H1 (cell line): ENCODE measurements around the gene DAPK1. TPM values are rescaled to one million over a fixed set of nuclear protein-coding genes. Genes with fewer than 3 reads are reported as not detected.

Experiments
- CTCF ChIA-PET: fragments of 300-600 bp; sonication (Branson Sonifier 250); formaldehyde crosslinking; loops from one replicate; lab custom pipeline; 2021; ENCODE audit not compliant: partially characterized antibody; lab: Charles Lee
- POLR2A ChIA-PET: fragments of 300-600 bp; sonication (Branson Sonifier 250); formaldehyde crosslinking; loops from one replicate; lab custom pipeline; 2021; ENCODE audit warnings: inconsistent platforms; ENCODE audit not compliant: partially characterized antibody; lab: Charles Lee
- DNase-seq, 2 experiments: peaks; one replicate each; pipeline versions ENCODE4 v3.0.0 to v3.0.0-alpha.2; 2010 to 2022; ENCODE audit warnings: low spot score in 2 of 2, low read depth in 1 of 2, mixed read lengths in 1 of 2
- FAIRE-seq: peaks from 2 replicates; lab custom pipeline; 2011; peaks lifted over from hg19 to GRCh38; lab: Jason Lieb, UNC
- H2AFZ ChIP-seq: 2 replicates; pipeline ENCODE4 v1.8.1; 2012; ENCODE audit warnings: low read length, inconsistent platforms
- H2AK5ac ChIP-seq: 2 replicates; pipeline ENCODE4 v1.6.1; 2013; ENCODE audit warnings: low read depth, low read length
- H2BK120ac ChIP-seq: replicated peaks from 2 replicates; pipeline ENCODE3; 2013; ENCODE audit warnings: low read depth, low read length, inconsistent platforms
- H2BK12ac ChIP-seq: 2 replicates; pipeline ENCODE4 v1.6.1; 2013; ENCODE audit warnings: low read depth, low read length
- H2BK15ac ChIP-seq: 2 replicates; pipeline ENCODE4 v1.6.1; 2013; ENCODE audit warnings: low read length
- H2BK20ac ChIP-seq: 2 replicates; pipeline ENCODE4 v1.6.1; 2013; ENCODE audit warnings: low read length
- H2BK5ac ChIP-seq: 2 replicates; pipeline ENCODE4 v1.6.1; 2013; ENCODE audit warnings: low read depth, low read length
- H3K14ac ChIP-seq: 2 replicates; pipeline ENCODE4 v1.6.1; 2013; ENCODE audit warnings: inconsistent platforms; ENCODE audit not compliant: insufficient read length
- H3K18ac ChIP-seq: 2 replicates; pipeline ENCODE4 v1.6.1; 2013; ENCODE audit warnings: low read length; ENCODE audit errors: extremely low read depth
- H3K23ac ChIP-seq: 2 replicates; pipeline ENCODE4 v1.6.1; 2013; ENCODE audit warnings: inconsistent platforms; ENCODE audit not compliant: insufficient read length
- H3K23me2 ChIP-seq: 2 replicates; pipeline ENCODE4 v1.6.1; 2013; ENCODE audit warnings: low read depth, low read length
- H3K27ac ChIP-seq: 2 replicates; pipeline ENCODE4 v1.6.1; 2011; ENCODE audit warnings: low read depth, low read length, inconsistent platforms
- H3K27me3 ChIP-seq, 4 experiments: replicated peaks in 1 of 4; 1 replicate in 1 of 4; 2 replicates in 3 of 4; pipeline versions ENCODE4 v1.6.1 to v1.8.1; 2011 to 2013; ENCODE audit warnings: low read length in 3 of 4, mild to moderate bottlenecking in 3 of 4, inconsistent platforms in 2 of 4, mixed read lengths in 2 of 4, moderate library complexity in 1 of 4; ENCODE audit not compliant: control insufficient read depth in 3 of 4, insufficient read depth in 3 of 4; ENCODE audit errors: extremely low read depth in 1 of 4
- H3K36me3 ChIP-seq, 4 experiments: 2 replicates each; pipeline versions ENCODE4 v1.6.1 to v1.8.1; 2011 to 2013; ENCODE audit warnings: mild to moderate bottlenecking in 4 of 4, low read length in 3 of 4, moderate library complexity in 2 of 4, control low read depth in 1 of 4, inconsistent platforms in 1 of 4; ENCODE audit not compliant: insufficient read depth in 4 of 4, control insufficient read depth in 2 of 4
- H3K4ac ChIP-seq: replicated peaks from 2 replicates; pipeline ENCODE3; 2013; ENCODE audit warnings: low read length, low read depth, mixed read lengths, inconsistent platforms; ENCODE audit not compliant: insufficient read length
- H3K4me1 ChIP-seq, 4 experiments: replicated peaks in 1 of 4; 1 replicate in 1 of 4; 2 replicates in 3 of 4; pipeline versions ENCODE4 v1.6.1 to v1.8.1; 2011 to 2013; ENCODE audit warnings: low read length in 3 of 4, inconsistent platforms in 2 of 4, mixed read lengths in 1 of 4; ENCODE audit not compliant: insufficient read depth in 4 of 4, control insufficient read depth in 3 of 4
- H3K4me2 ChIP-seq, 2 experiments: 2 replicates each; pipeline versions ENCODE4 v1.6.1 to v1.8.1; 2011 to 2013; ENCODE audit warnings: low read depth in 2 of 2, low read length in 2 of 2, control low read depth in 1 of 2, inconsistent platforms in 1 of 2, mild to moderate bottlenecking in 1 of 2; ENCODE audit not compliant: insufficient read depth in 1 of 2
- H3K4me3 ChIP-seq, 4 experiments: fragments of 200-600, 300-600 bp in 1 of 4; sonication (generic), shearing (Covaris generic), sonication (Bioruptor Twin) in 1 of 4; 2 replicates each; pipeline versions ENCODE4 v1.5.1 to v1.8.1; 2011 to 2016; ENCODE audit warnings: low read length in 4 of 4, low read depth in 3 of 4, control low read depth in 2 of 4, inconsistent platforms in 2 of 4, mild to moderate bottlenecking in 2 of 4, mixed read lengths in 1 of 4, moderate library complexity in 1 of 4; ENCODE audit not compliant: insufficient read depth in 2 of 4; ENCODE audit errors: extremely low read depth in 1 of 4
- H3K56ac ChIP-seq: replicated peaks from 2 replicates; pipeline ENCODE3; 2013; ENCODE audit warnings: low read depth, mild to moderate bottlenecking, mixed read lengths, low read length, inconsistent platforms; ENCODE audit not compliant: insufficient read length
- H3K79me1 ChIP-seq: 2 replicates; pipeline ENCODE4 v1.6.1; 2013; ENCODE audit warnings: low read depth, low read length, control low read depth
- H3K79me2 ChIP-seq, 2 experiments: 2 replicates each; pipeline versions ENCODE4 v1.6.1 to v1.8.1; 2012 to 2013; ENCODE audit warnings: low read length in 2 of 2, mild to moderate bottlenecking in 2 of 2, inconsistent platforms in 1 of 2; ENCODE audit not compliant: insufficient read depth in 2 of 2, control insufficient read depth in 1 of 2
- H3K9ac ChIP-seq, 4 experiments: replicated peaks in 1 of 4; 1 replicate in 1 of 4; 2 replicates in 3 of 4; pipeline versions ENCODE4 v1.6.1 to v1.8.1; 2011 to 2013; ENCODE audit warnings: low read depth in 3 of 4, low read length in 3 of 4, control low read depth in 2 of 4, mild to moderate bottlenecking in 2 of 4, moderate library complexity in 2 of 4, inconsistent platforms in 1 of 4; ENCODE audit errors: extremely low read depth in 1 of 4
- H3K9me3 ChIP-seq, 2 experiments: 2 replicates each; pipeline versions ENCODE4 v1.6.1 to v1.8.1; 2012 to 2013; ENCODE audit warnings: mild to moderate bottlenecking in 2 of 2, moderate library complexity in 2 of 2, control low read depth in 1 of 2, inconsistent platforms in 1 of 2, low read depth in 1 of 2, low read length in 1 of 2, mixed read lengths in 1 of 2; ENCODE audit not compliant: insufficient read depth in 2 of 2
- H4K20me1 ChIP-seq, 2 experiments: replicated peaks in 1 of 2; 2 replicates each; pipeline versions ENCODE3 to v1.8.1; 2011 to 2013; ENCODE audit warnings: inconsistent platforms in 2 of 2, low read length in 2 of 2, mild to moderate bottlenecking in 1 of 2; ENCODE audit not compliant: insufficient read depth in 2 of 2, control insufficient read depth in 1 of 2
- H4K5ac ChIP-seq: 2 replicates; pipeline ENCODE4 v1.6.1; 2013; ENCODE audit warnings: low read length, low read depth, mixed read lengths, inconsistent platforms; ENCODE audit not compliant: insufficient read length
- H4K8ac ChIP-seq: 2 replicates; pipeline ENCODE4 v1.8.0; 2013; ENCODE audit warnings: mild to moderate bottlenecking, moderate library complexity, low read length, inconsistent platforms; ENCODE audit not compliant: insufficient read depth; ENCODE audit errors: extremely low read depth
- H4K91ac ChIP-seq: replicated peaks from 2 replicates; pipeline ENCODE3; 2013; ENCODE audit warnings: low read length, mixed read lengths, inconsistent platforms; ENCODE audit not compliant: insufficient read length
- BACH1 ChIP-seq: IDR thresholded peaks from 2 replicates; pipeline ENCODE4 v1.6.1; 2012; ENCODE audit warnings: low read length, improper control_type of control experiment
- CREB1 ChIP-seq: IDR thresholded peaks from 2 replicates; pipeline ENCODE4 v1.6.1; 2012; ENCODE audit warnings: inconsistent platforms
- HDAC2 ChIP-seq, 2 experiments: fragments of 300-600 bp in 1 of 2; sonication (generic) in 1 of 2; IDR thresholded peaks; 2 replicates each; pipeline ENCODE4 v1.6.1; 2011 to 2012; ENCODE audit warnings: low read depth in 2 of 2, low read length in 2 of 2, mild to moderate bottlenecking in 2 of 2, moderate library complexity in 2 of 2, borderline replicate concordance in 1 of 2, inconsistent platforms in 1 of 2
- KDM4A ChIP-seq: IDR thresholded peaks from one replicate; pipeline ENCODE4 v1.7.1; 2012; ENCODE audit warnings: low read depth, mild to moderate bottlenecking, moderate library complexity, low read length, inconsistent platforms; ENCODE audit not compliant: severe bottlenecking
- KDM5A ChIP-seq: fragments of 200-600 bp; IDR thresholded peaks from 2 replicates; pipeline ENCODE4 v1.7.1; 2012; ENCODE audit warnings: mild to moderate bottlenecking, low read length, inconsistent platforms, mixed read lengths
- RAD21 ChIP-seq, 2 experiments: IDR thresholded peaks in 1 of 2; conservative IDR thresholded peaks in 1 of 2; 2 replicates each; pipeline ENCODE4 v1.6.1; 2011; ENCODE audit warnings: low read depth in 2 of 2, low read length in 2 of 2, improper control_type of control experiment in 1 of 2, inconsistent platforms in 1 of 2, mild to moderate bottlenecking in 1 of 2, moderate library complexity in 1 of 2
- SUZ12 ChIP-seq: fragments of 200-600 bp; sonication (generic); IDR thresholded peaks from 2 replicates; pipeline ENCODE4 v1.6.1; 2012; ENCODE audit warnings: mild to moderate bottlenecking, inconsistent platforms, low read length, moderate library complexity, mixed read lengths
- YY1 ChIP-seq: IDR thresholded peaks from 2 replicates; pipeline ENCODE4 v1.6.1; 2011; ENCODE audit warnings: low read depth, mild to moderate bottlenecking, low read length
- WGBS, 2 experiments: shearing (Covaris generic) in 1 of 2; methylation state at CpG; one replicate each; pipeline versions ENCODE4 v1.1.6 to v1.1.7; 2013 to 2015; ENCODE audit warnings: low lambda C conversion rate in 2 of 2, mixed read lengths in 2 of 2, inconsistent platforms in 1 of 2, low coverage in 1 of 2, missing lambda C conversion rate in 1 of 2; ENCODE audit not compliant: insufficient replicate concordance in 2 of 2, insufficient coverage in 1 of 2, insufficient read length in 1 of 2; ENCODE audit errors: extremely low coverage in 1 of 2, missing lambda C conversion rate in 1 of 2; 5-methylcytosine and 5-hydroxymethylcytosine counted together
- polyA plus RNA-seq, 7 experiments: library from polyadenylated mRNA; depleted of rRNA in 3 of 7; stranded (reverse) in 5 of 7; unstranded in 2 of 7; fragments of >200 nt in 5 of 7; fragments of 200-250 nt in 2 of 7; gene quantifications; 1 replicate in 5 of 7; 2 replicates in 1 of 7; 4 replicates in 1 of 7; pipeline versions ENCODE4 v1.2.1 to v1.2.3, GENCODE V29; 2011 to 2013; ENCODE audit warnings: missing spikeins in 2 of 7, mixed read lengths in 2 of 7
- total RNA-seq: library from RNA; stranded (reverse); fragmentation: NEBNext Ultra II Directional; extraction: Animal tissue kit (Norgen Biotek cat#: 25700); gene quantifications from 2 replicates; pipeline ENCODE4 v1.2.1, GENCODE V29; 2021
- TF ChIP-seq, protein P1 (sequence below), 3 experiments: IDR thresholded peaks; 1 replicate in 2 of 3; 2 replicates in 1 of 3; pipeline versions ENCODE4 v1.5.1 to v1.6.1; 2011; ENCODE audit warnings: low read length in 3 of 3, mild to moderate bottlenecking in 3 of 3, inconsistent platforms in 2 of 3, low read depth in 1 of 3, moderate library complexity in 1 of 3; ENCODE audit not compliant: insufficient read depth in 1 of 3; ENCODE audit errors: control extremely low read depth in 1 of 3

The DAPK1 gene
- total and polyA plus RNA-seq, 2 of the 8 experiments (the other 6 are each of a cell fraction or from before 2014, with no cell fraction given), result 62.4 to 131 TPM

DNA sequence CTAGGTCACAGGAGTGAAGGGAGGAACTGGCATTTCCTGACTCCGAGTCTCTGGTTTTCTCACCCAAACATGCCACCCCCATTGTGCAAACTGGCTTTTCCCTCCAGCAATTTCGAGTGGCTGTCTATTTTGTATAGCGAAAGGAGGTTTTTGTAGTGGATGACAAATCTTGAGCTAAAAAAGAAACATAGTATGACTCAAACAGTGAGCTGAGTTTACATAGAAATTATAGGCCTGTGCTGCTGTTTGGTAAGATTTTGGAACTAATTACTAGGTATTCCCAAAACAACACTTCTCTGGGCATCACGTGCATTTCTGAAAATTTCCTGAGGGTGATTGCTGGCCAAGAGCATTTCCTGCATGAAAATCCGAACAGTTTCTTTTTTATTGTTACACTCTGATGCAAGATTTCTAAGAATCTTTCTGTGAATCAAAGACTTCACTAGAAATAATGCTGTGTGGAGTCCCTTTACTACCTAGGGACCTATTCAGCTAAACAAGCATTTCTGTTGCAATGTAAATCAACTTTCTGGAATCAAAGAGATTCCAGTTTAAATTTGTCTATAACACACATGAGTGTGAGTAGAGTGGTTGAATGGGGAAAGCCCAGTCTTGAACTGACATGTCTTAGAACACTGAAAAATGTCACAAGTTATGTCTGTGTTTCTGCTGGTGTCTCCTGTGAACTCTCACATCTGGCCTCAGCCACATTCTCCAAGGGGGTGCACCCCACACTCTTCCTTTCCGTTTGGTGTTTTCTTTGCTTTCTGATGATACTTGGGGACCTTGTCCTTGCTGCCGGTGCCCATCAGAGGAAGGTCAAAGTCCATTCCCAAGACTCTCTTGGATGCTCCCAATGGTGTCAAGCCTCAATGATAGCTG is 33.3 kb upstream of the DAPK1 start:
- POLR2A ChIA-PET, result interaction anchor here (0.7 to 1.6 kb wide), 3 partner anchors 19 to 1275 kb away, joined by 3 to 4 read pairs (median 3); no protein-coding TSS in a partner anchor
- Histone ChIP-seq H2AFZ (peak overlapping the region; percentile 42), H2BK120ac (no peak overlapping the region), H2AK5ac (no peak overlapping the region), H3K56ac (no peak overlapping the region), H3K36me3 (no peaks in the 10 kb centered on the region), H4K5ac (no peak overlapping the region), H3K14ac (no peak overlapping the region), H3K9me3 (no peaks in the 10 kb centered on the region), H2BK15ac (no peak overlapping the region), H3K23me2 (no peaks in the 10 kb centered on the region), H3K9ac (no peak overlapping the region), H4K20me1 (no peaks in the 10 kb centered on the region), H3K4me2 (no peak overlapping the region), H4K8ac (no peak overlapping the region), H3K4me3 (no peak overlapping the region), H3K27me3 (no peaks in the 10 kb centered on the region), H3K23ac (no peak overlapping the region), H3K4ac (no peak overlapping the region), H2BK12ac (no peak overlapping the region), H4K91ac (no peak overlapping the region), H3K27ac (no peak overlapping the region), H3K18ac (no peak overlapping the region), H3K79me2 (no peaks in the 10 kb centered on the region), H2BK5ac (no peak overlapping the region), H3K79me1 (no peaks in the 10 kb centered on the region), H3K4me1 (peaks cover 0 to 4% (median 0%) of the 10 kb centered on the region in 4 experiments; a peak in 2 of 7 replicates), H2BK20ac (no peak overlapping the region)
- CTCF ChIA-PET, result no interaction called here
- DNase-seq (no peak), FAIRE-seq (no peak)
- WGBS, 2 experiments, result 94% methylated on average over 7 of the region's 7 CpGs; no CpG with 5 or more reads in 1 of the 2 experiments
- TF ChIP-seq RAD21 (IDR thresholded peaks at IDR 0.05 in 1 of 2, conservative IDR thresholded peaks at IDR 0.05 in 1 of 2; ENCODE audit: low read depth in 2 of 2, low read length in 2 of 2) (no peak), BACH1 (no peak), KDM5A (no peak), YY1 (no peak), CREB1 (no peak), SUZ12 (no peak), HDAC2 (IDR thresholded peaks at IDR 0.05; ENCODE audit: borderline replicate concordance in 1 of 2, low read depth in 2 of 2, low read length in 2 of 2) (no peak), KDM4A (no peak)
- TF ChIP-seq, protein P1, sequence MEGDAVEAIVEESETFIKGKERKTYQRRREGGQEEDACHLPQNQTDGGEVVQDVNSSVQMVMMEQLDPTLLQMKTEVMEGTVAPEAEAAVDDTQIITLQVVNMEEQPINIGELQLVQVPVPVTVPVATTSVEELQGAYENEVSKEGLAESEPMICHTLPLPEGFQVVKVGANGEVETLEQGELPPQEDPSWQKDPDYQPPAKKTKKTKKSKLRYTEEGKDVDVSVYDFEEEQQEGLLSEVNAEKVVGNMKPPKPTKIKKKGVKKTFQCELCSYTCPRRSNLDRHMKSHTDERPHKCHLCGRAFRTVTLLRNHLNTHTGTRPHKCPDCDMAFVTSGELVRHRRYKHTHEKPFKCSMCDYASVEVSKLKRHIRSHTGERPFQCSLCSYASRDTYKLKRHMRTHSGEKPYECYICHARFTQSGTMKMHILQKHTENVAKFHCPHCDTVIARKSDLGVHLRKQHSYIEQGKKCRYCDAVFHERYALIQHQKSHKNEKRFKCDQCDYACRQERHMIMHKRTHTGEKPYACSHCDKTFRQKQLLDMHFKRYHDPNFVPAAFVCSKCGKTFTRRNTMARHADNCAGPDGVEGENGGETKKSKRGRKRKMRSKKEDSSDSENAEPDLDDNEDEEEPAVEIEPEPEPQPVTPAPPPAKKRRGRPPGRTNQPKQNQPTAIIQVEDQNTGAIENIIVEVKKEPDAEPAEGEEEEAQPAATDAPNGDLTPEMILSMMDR (IDR thresholded peaks at IDR 0.05; ENCODE audit: control extremely low read depth in 1 of 3, insufficient read depth in 1 of 3, low read depth in 1 of 3, low read length in 3 of 3), result no peak
